Hematopoietic multipotent progenitor cell treated with erythropoietin and hydrocortisone succinate and interleukin-3 and kit ligand, for 4 days (in vitro differentiated cells): ENCODE data around the gene ENO3.

Experiments
- DNase-seq: peaks from one replicate; pipeline ENCODE4 v3.0.0-alpha.2; 2015

Gene ENO3

DNA sequence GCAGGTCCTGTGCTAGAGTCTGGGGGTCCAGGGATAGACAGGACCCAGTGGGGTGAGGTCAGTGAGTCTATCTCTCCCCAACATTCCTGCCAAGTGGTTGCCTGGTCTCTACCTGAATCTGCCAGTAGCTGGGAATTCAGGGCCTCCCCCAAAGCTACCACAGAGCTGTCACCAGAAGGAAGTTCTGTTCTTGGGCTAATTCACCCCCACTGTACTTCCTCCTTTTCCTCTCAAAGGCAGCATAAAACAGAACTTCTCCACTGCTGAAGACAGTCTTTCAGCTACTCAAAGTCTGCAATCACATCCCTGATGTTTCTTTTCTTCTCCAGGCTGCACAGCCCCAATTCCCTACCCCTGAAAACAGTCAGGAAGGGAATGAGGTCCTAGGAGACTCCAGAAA lies 27.8 kb downstream of the ENO3 start:
- DNase-seq, result peak; percentile 69

DNA sequence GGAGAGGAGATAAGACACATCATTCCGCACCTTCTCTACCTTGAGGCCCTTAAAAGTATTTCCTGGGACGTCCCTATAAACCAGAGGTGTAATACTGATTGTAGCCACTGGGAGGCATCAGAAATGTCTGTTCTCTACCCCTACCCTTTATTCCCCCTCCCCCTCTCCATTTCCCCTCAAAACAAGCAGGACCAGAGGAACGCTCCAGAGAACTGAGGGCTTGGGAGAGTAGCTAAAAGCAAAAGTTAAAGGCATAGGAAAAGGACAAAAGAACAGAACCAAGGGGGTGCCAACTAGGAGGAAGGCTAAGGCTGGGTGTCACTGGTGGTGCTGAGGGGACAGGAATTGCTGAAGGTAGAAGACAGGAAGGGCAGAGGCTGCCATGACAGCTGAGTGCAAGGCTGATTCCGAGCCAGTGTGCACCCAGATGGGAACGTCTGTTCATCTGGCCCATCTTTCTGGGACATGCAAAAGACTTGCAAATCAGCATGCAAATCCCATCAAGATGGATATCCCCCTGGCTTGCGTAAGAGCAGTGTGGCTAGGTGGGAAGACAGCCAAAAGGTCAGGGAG lies 29.8 kb downstream of the ENO3 start:
- peak; percentile 76 for DNase-seq

DNA sequence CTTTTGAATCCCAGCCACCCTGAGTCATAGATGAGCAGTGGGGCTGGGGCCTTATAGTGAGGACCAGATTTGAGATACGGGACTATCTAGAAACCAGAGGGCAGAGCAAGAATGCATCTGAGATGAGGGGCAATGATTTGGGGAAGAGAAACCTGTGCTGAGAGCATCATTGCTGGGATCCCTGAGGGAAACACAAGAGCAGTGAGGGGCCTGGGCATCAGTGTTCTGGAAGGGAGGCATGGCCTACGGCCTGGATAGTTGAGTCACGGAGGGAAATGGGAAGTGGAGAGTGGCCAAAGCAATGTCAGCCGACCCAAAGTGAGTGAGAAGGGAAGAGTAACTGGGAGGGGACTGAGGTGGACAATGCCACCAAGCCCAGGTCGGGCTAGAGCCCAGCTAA lies 31.4 kb downstream of the ENO3 start:
- DNase-seq, result no peak

DNA sequence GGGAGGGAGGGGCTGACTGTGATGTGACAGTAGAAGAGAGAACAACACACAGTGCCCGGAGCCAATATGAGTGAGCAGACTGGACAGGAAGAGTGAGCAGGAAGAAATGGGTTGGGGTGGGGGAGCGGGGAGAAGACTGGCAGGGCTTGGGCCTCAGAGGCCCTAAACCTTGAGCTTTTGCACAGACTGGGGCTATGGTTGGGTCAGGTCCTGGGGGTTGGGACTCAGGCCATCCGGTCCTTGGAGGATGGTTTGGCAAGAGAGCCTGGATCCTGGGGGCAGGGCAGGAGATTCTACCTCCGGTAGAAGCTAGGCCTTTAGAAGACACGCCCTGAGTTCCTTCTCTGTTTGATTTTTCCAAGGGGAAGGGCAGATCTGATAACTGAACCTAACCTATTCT lies 35.5 kb downstream of the ENO3 start:
- no peak for DNase-seq

DNA sequence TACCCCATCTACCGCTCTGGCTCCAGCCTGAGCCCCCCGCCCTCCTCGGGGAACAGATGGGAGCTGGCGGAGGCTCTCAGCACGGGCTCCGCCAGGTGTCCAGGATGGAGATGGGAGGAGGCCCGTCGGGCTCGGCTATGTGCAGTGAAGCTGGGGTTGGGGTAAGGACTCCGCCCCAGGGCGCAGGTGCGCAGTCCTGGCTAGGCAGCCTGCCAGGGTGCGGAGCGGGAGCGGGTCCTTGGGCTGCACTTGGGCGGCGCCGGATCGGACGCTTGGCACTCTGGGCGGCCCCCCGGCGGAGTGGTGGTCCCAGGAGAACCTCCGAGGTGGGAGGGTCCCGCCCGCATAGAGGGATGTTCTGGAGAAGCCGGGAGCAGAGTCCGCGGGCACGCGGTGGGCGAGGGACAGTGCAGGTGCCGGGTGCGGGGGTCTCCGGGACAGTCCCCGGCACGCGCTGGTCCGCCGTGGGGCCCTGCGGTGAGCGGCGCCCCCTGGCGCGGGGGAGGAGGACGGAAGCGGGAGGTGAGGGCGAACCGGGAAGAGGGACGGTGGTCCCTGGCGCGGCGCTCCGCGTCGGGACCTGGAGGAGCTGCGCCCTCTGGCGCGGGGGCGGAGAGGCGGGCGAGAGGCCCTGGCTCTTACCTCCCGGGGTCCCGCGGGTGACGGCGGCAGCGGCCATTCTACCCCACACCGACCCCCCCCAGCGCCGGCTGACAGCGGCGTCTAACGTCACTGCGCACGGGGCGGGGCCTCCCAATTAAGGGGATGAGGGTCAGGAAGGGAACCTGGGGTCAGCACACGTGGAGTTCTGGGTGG lies 36.2 kb downstream of the ENO3 start, which contains the start of gene CAMTA2:
Gene CAMTA2 (minus strand): TSS at position 725 of the 816 bp plus-strand sequence. CDS start 1,453 bp downstream, outside the sequence.
- peak; percentile 94 for DNase-seq

GRCh38 chr17:4987767-4988567 lies 37.0 kb downstream of the ENO3 start:
- peak; percentile 31 for DNase-seq

DNA sequence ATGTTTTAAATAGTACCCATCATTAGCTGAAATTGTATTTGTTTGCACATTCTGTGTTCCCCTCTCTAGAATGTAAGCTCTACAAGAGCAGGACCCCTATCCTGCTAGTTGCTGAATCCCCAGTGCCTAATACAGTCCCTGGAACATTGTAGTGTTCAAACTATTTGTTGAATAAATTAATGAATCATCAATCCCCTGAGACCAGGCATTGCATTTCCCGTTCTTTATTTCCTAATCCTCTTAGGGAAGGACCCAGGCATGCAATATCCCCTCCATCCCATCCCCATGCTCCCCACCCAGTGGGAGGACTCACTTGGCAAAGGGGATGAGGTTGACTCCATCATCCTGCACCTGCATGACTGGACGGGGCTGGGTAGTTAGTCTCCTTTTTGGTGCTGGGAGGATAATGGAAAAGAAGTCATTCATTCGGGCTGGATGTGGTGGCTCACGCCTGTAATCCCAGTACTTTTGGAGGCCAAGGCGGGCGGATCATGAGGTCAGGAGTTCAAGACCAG lies 43.2 kb downstream of the ENO3 start:
- DNase-seq, result no peak

GRCh38 chr17:4997302-4998026 lies 46.5 kb downstream of the ENO3 start, which contains the start of the genes INCA1 and KIF1C:
INCA1 (minus strand) TSS chr17:4997522; CDS start chr17:4994437, 3,085 bp downstream.
KIF1C (plus strand) TSS chr17:4997950; CDS start chr17:5000247, 2,297 bp downstream.
- DNase-seq, result peak; percentile 94

DNA sequence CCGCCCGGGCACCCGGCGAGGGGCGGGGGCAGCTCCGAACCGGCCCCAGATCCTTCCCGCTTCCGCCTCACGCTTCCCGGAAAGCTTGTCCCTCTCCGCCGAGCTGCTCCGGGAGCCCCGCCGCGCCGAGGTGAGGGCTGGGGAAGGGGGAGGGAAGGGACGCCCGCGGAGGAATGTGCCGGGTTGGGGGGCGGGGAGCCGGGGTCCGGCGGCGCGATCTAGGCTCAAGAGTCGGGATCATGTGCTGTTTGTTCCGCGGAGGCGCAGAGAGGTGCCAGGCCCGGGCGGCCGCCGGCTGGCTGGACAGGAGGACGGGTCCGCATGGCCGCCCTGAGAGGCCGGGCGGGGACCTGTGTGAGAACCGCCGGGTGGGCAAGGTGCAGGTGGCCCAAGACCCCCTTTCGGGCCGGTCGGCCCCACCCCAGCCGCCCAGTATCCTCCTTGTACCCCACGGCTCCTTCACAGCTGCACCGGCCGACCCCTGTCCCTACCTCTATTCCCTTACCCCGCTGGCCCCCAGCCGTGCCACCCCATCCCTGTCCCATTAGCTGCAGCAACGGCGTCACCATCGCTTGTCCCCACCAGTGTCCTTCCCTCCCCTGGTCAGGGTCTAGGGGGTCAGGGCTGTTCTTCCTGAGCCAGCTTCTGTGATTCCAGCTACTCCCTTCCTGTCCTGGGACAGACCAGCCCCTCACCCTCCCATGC lies 47.3 kb downstream of the ENO3 start:
- DNase-seq, result peak; percentile 51

DNA sequence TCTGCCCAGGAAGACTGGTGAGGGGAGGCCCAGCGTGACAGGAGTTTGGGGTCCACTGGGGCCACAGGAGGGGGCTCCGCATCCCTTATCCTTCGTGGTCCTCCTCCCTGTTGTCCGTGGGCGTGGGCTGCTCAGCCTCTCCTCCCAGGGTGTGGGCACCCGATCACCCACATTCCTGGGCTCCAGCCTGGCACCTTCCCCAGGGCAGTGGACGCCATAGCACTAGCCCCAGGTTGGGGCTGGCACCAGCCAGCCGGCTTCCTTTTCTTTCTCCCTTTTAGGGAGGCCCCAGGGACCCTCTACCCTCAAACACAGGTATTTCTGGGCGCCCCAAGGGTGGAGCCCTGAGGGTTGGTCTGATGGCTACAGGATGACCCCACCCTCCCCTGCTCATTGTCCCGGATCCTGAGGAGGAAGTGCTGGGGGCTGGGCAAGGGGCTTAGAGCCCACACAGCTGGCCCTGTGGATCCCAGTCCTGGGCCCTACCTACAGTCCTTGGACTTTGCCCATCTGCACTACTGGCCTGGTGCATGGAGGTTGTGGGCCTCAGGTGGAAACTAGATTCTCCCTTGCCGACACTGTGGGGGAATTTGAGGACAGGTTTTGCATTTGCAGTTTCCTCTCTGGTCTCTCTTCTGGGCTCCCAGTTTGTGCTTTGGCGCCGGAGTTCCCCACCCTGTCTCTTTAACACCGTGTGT lies 48.0 kb downstream of the ENO3 start:
- no peak for DNase-seq

DNA sequence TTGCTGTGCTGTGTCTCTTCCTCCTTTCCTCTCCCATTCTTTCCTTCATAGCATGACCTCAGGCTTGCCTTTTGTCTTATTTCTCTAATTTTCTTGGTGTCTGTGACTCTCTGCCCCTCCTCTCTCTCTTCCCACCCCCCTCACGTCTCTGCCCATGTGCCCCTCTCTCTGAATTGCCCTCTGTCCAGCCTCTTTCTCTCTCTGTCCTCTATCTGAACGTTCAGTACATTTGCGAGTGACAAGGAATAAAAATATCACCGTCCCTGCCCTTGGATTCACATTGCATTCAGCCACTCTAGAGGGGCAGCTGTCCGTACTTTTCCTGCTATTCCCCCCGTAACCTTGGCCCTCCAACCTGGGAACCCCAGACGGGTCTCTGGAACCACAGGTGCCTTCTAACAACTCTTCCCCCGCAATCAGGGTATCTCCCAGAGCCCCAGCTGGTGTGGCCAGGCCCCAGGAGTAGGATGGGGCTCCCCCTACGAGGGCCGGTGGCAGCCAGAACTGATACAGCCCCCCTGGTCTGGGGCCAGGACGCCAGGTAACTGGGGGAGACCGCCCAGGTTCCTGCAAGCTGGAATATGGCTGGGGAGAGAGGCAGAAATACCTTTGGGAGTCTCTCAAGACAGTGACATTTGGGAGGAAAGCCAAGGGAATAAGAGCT lies 48.6 kb downstream of the ENO3 start:
- DNase-seq, result no peak

GRCh38 chr17:5000237-5000639 lies 49.3 kb downstream of the ENO3 start:
- no peak for DNase-seq

DNA sequence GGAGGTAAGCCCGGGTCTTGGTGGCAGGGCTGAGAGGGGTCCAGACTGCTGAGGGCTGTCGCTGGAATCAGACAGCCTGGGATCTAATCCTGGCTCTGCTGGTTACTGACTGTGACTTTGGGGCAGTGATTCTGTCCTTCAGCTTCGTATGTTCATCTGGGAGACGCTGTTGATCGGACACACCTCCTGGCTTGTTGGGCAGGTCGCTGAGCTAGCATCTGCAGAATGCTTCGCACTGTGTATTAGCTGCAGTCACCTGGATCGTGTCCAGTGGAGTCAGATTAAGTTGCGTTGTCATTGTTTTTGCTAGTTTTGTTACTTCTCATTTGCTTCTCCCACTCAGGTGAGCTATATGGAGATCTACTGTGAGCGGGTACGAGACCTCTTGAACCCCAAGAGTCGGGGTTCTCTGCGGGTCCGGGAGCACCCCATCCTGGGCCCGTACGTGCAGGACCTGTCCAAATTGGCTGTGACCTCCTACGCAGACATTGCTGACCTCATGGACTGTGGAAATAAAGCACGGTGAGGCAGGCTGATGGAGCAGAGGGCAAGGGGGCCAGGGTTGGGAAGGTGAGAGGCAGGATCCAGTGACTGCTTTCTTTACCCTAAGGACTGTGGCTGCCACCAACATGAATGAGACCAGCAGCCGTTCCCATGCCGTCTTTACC lies 51.3 kb downstream of the ENO3 start:
- no peak for DNase-seq

DNA sequence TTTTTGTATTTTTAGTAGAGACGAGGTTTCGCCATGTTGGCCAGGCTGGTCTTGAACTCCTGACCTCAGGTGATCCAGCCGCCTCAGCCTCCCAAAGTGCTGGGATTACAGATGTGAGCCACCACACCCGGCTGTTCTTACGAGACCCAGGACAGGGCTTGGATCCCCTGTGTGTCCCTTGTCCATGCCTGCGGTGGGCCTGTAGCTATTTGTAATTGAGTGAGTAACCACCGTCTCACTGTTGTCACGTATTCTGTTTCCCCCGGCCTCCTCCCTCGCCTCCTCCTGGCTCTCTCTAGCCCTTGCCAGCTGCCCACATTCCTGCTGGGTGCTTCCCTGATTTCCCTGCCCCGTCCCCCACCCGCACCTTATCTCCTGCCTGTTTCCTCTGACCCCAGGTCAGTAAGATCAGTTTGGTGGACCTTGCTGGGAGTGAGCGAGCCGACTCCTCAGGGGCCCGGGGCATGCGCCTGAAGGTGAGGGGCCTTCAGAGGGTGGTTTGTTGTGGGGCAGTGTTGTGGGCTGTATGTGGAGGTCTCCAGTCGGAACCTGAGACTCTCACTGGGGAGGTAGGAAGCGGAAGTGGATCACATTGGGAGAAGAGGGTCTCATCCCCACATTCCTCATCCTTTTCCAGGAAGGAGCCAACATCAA lies 52.4 kb downstream of the ENO3 start:
- DNase-seq, result no peak
